HG02610 (cell line): ENCODE data around the gene WDR4.
"Not testable (repeated sequence)": the region's sequence is repeated elsewhere in the genome, so short reads cannot be mapped to it uniquely, and the experiment has no call there.

Experiments used
- ATAC-seq: cut with Tn5 transposase; IDR thresholded peaks from one replicate; pipeline ENCODE4 v1.9.1; 2021; ENCODE audit warnings: mild to moderate bottlenecking, moderate library complexity; ENCODE audit not compliant: unreplicated experiment

WDR4 gene

DNA sequence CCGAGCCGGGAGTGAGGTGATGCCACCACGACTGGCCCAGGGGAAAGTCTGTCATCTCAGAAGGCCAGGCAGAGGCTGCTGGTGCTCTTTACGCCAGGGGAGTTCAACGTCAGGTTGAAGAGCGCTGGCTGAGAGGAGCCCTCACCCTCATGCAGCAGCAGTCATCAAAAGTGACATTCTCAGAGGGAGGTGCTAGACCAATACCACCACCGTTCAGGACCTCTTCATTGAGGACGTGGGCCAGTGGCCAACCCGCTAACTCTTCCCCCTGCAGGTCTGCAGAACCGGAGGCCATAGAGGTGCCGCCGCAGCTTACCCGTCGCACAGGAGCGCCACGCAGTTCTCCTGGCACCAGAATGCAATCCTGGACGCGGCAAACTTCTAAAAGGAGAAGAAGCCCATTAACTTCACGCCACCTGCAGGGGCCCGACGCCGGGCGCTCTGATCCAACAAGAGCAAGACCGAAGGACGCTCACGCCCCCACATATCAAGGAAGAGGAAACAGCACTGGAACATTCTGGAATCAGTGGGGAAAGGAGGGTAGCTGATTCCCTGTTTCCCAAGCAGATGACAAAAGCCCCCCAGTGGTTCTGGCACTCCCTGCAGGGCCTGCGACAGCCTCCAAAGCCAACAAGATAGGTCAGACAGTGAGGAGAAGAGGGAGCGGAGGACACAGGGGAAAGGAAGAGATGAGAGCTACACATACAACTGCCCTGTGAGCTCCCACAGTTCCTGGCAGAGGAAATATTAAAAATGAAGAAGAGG is 24.9 kb downstream of the WDR4 start:
- no peak for ATAC-seq

DNA sequence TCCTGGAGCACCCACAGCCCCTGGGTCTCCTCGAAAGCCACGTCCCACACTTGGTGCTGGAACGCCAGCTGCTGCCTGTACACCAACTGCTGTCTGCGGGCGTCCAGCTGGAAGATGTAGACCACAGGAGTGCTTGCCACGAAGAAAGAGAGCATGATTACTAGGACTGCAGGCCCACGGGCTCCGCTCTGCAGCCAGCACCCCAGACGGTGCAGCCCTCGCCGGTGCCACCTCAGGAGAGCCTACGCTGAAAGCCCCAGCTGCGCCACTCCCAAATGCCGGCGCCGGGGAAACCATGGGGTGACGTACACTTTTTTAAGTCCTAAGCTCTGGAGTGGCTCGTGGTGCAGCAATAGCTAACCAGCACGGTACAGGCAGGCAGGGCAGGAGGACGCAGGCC is 25.7 kb downstream of the WDR4 start:
- ATAC-seq: no peak

DNA sequence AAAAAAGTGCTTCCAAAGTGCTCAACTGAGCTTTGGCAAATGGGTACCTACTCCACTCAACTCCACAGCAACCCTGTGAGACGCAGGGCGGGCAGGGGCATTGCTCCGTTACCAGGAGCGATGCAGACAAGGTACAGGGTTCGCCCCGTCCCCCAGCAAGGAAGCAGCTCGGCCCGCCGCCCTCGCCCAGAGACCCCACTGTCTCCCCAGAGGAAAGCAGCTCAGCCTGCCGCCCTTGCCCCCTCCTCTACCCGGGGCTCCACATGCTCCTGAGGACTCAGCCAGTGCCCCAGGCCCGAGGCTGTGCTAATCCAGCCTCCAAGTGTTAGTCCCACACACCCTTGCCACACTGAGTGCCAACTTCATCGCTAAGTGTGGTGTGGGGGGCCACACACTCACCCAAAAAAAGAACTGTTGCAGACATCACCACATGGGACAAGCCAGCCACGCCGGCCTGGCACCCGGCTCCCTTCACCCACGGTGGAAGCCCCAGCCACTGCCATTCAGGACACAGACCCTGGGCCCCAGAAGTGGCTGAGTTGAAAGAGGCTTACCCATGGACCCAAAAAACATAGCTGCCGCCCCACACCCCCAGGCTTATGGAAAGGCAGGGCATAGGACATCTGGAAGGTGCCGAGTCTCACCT is 26.3 kb downstream of the WDR4 start:
- ATAC-seq: no peak

DNA sequence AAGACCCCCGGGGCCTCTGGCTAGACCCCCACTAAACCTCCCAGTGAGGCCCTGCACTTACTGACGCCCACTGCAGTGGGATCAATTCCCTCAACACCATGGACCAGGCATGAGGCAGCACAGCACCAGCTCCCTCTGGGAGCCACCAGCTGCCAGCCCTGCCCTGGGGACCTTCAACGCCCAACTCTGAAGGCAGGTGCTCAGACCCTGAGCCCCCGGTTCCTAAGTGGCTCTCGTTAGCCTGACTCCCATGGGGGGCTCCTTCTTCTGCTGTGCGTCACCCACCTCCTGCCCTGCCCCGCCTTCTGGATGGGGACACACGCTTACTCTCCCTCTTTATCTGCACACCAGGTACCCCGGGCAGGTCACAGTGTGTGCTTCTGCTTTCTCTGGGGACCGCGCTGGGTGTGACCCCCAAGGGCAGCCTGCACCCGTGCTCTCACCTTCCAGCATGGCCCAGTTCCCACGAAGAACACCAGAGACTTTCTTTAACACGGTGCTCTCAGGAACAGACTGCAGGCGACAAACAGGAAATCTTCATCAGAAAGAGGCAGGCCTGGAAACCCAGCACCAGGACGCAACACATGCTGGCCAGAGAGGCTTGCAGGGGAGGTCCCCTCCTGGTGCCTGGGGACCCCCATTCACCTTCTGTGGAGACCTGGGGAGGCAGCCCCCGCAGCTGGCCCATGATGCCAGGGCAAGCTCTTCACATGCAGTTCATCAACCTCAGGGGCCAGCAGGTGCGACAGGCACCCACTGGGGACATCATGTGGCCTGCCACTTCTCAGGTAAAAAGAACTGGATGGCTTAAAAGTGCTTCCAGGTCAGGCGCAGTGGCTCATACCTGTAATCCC is 27.3 kb downstream of the WDR4 start:
- ATAC-seq: no peak

DNA sequence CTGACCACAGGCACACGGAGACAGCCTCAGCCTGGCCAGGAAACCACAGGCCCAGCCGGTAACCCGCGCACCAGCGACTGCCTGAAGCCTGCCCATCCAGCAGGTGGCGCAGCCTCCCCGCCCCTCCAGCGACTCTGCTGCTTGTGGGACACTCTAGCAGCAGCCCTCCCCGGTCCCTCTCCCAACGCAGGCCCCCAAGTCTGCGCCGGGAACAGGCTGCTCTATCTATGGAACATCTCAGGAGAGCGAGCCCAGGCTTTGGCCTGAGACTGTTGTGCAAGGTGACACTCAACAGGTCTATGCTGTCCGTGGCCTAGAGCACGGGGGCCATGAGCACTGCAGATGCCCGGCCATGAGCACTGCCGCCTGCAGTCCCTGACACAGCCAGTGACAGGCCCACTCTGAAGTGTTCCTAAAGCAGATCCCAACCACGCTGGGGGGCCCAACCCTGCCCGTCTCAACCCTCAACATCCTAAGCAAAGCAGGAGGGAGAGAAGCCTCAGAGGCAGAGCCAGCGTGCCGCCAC is 28.4 kb downstream of the WDR4 start:
- no peak for ATAC-seq

DNA sequence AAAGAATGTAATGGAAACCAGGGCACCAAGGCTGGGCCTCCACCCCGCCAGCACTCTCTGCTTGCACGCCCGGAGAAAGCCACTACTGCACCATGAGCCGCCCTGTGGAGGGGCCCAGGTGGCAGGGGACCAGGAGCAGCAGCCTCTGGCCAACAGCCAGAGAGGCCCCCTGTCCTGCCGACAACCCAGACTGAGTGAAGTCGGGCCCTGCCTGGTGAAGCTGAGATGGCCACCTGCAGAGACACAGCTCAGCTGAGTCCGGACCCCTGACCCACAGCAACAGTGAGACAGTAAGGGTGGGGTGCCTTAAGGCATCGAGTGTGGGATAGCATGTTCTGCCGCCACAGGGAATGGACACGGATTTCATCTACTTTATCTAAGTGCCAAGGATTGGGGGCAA is 28.9 kb downstream of the WDR4 start:
- ATAC-seq: no peak

DNA sequence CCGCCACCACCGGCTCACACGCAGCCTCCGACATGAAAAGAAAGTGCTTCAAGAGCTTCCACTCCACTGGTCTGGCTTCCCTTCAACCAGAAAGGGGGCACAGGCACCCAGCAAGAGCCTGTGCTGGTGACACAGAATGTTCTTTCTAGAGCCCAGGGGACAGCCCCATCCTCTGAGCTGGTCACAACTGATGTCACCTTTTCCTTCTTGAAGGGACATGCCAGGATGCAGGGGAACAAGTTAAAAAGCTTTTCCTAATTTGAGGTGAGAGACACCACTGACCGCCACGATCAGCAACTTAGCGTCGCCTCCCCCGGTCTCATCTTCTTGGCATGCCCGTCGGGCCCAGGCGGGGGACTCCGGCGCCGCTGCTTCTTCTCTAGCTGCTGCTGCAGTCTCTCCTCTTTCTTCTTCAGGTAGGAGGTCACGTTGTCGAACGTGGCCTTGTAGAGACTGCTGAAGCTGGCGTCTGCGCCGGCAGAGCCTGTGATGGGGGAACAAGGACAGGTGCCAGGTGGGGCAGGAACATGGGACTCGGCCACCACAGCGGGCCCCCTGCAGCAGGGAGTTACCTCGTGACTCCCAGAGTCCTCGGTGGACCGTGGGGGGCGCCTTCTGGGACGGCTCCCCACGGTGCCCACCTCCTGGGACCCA is 29.5 kb downstream of the WDR4 start:
- no peak for ATAC-seq

DNA sequence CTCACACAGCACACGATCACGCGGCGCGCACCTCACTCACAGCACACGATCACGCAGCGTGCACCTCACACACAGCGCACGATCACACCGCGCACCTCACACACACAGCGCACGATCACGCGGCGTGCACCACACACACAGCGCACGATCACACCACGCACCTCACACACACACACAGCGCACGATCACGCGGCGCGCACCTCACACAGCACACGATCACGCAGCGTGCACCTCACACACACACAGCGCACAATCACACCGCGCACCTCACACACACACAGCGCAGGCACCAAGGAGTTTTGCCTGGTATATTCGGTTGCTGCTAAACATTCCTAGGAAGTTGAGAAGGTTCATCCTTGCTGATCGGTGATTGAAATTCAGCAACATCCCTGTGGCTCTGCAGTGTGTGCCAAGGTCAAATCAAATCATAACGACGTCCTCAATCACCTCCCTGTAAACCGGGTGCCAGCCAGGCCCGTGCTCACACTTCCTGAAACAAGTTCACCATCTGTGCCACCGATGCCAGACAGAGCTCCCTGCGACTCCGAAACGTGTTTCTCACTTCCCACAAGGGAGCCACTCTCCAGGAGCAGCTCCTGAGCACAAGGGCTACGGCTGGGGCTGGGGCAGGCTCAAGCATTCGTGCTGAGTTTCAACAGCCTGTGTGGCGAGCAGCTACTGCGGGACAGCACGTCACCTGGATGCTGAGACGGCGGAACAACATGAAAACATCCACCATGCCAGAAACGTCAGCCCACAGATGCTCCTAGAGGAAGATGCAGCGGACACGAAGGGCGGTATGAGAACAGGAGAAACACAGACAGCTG is 30.2 kb downstream of the WDR4 start:
- ATAC-seq: no peak

DNA sequence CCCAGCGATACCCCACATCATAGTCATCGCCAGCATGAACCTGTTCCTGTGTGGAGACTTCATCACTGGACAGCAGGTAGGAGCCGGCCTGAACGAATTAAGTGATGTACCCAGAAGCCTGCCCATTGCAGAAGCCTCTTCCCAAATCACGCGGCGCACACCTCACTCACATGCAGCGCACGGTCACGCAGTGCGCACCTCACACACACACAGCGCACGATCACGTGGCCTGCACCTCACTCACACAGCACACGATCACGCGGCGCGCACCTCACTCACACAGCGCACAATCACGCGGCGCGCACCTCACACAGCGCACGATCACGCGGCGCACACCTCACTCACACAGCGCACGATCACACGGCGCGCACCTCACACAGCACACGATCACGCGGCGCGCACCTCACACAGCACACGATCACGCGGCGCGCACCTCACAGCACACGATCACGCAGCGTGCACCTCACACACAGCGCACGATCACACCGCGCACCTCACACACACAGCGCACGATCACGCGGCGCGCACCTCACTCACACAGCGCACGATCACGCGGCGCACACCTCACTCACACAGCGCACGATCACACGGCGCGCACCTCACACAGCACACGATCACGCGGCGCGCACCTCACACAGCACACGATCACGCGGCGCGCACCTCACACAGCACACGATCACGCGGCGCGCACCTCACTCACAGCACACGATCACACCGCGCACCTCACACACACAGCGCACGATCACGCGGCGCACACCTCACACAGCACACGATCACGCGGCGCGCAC is 31.0 kb downstream of the WDR4 start:
- not testable (repeated sequence) for ATAC-seq

DNA sequence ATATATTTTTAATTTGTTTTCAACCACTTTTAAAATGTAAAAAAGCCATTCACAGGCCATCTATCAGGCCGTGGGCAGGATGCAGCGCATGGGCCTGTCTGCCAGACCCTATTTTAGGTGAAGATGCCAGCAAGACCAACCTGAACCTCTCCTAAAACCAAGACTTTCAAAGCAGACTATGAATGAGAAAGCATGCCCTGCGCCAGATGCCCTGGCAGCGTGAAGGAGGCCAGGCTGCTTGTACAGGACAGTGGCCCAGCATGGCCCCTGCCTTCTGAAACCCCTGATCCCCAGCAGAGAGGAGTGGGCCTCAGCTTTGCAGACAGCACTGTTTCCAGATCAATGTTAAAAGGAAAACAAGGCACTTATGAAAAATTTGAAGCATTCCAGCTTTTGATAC is 31.6 kb downstream of the WDR4 start:
- no peak for ATAC-seq

DNA sequence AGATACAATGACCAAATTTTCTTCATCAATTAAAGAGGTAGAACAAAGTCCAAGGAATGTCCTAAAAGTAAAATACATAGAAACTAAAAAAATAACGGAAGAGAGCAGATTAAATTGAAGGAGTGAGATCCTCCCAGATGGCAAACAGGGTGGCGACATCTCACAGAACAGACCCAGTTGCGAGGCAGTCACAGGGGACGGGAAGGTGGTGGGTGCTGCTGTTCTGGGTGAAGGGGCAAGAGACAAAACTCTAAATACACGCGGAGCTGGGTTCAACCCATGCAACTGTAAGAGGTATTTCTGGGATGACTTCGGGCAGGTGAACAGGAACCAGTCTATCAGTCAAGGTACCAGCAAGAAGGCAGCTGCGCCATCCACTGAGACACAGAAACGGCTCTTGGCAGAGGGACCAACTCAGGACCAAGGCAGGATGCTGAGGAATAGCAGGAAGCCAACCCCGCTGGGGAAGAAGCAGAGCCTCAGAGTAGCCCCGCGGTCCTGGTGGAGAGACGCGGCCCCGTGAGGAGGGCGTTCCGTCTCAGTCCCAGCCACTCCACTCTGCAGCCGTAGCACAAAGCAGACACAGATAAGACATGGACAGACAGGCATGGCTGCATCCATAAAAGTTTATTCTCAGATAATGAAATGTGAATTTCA is 32.2 kb downstream of the WDR4 start:
- no peak for ATAC-seq

DNA sequence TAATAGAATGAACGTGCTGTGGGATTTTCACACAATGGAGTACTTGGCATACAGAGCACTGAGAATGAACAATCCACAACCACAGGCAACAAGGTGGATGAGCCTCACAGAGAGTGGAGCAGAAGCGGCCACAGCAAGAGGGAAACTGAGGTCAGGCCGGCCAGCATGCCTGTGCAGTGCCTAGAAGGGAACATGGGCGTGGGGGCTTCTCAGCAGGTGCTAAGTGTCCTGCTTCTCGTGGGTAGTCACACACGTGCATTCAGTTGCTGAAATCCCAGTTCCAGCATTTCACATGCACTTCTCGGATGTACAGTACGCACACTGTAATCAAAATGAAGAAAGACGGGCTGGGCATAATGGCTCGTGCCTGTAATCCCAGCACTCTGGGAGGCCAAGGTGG is 33.1 kb downstream of the WDR4 start:
- no peak for ATAC-seq

DNA sequence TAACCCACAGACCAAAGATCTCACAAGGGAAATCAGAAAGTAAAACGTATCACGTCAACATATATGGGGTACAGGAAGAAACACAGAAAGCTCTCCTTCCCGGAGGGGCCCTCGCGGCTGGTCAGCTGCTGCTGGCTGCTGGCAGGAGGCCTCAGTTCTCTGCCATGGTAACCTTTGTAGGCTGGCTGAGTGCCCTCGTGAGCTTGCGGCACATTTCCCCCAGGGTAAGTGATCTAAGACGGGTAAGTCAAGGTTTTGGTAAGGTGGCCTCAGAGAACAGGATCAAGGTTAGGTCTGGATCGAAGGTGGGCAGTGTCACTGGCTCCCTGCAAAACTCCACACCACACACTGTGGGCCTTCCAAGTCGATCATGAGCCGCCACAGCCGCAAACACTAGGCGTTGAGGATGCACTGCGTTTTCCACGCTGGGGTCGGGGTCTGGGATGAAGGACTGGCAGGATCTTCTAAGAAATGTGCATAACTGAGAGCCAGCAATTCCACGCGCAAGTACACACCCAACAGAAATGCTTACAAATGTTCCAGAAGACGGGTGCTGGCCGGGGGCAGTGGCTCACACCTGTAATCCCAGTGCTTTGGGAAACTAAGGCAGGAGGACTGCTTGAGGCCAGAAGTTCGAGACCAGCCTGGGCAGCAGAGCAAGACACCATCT is 33.9 kb downstream of the WDR4 start:
- ATAC-seq: no peak

DNA sequence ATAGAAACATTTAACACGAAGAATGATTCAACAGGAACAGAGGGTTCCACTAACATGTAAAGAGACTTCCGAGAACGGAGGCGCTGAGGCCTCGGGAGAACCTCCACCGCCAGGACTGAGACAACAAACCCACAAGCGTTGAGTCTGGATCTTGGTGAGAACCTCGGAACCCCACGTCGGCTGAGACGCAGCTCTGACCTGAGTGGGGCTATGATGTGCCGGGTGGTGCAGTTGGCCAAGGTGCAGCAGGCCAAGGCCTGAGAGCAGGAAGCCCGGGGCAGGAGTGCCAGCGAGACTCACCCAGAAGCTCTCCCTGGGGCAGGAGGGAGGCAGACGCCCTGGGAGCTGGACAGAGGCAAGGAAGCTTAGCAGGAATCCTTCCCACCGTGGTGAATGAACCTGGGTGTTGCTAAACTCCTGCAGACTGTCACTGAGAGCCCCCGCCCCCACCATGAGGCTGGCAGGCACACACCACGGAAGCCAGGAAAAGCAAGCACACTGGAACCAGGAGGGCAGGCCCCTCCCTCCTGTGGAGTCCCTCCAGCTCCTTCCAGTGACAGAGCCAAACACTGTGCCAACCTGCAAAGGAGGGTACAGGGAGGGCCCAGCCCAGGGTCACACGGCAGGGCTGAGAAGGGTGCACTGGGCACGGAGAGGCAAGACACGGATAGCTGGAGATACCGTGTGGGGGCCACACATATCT is 34.8 kb downstream of the WDR4 start:
- ATAC-seq: no peak

DNA sequence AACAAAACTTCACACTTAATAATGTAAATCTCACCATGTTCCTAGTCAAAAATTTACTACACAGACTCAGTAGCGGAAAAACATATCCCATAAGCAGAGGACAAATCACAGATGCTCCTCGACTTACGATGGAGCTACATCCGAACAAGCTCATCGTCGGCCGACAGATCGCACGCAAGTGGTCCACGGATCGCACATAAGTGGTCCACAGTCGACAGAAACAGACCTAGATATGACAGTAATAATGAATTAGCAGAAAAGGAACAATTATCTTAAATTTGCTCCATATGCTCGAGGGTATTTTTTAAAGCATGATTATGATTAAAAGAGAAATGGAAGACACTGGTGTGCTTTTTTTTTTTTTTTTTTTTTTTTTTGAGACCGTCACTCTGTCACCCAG is 36.3 kb downstream of the WDR4 start:
- no peak for ATAC-seq

DNA sequence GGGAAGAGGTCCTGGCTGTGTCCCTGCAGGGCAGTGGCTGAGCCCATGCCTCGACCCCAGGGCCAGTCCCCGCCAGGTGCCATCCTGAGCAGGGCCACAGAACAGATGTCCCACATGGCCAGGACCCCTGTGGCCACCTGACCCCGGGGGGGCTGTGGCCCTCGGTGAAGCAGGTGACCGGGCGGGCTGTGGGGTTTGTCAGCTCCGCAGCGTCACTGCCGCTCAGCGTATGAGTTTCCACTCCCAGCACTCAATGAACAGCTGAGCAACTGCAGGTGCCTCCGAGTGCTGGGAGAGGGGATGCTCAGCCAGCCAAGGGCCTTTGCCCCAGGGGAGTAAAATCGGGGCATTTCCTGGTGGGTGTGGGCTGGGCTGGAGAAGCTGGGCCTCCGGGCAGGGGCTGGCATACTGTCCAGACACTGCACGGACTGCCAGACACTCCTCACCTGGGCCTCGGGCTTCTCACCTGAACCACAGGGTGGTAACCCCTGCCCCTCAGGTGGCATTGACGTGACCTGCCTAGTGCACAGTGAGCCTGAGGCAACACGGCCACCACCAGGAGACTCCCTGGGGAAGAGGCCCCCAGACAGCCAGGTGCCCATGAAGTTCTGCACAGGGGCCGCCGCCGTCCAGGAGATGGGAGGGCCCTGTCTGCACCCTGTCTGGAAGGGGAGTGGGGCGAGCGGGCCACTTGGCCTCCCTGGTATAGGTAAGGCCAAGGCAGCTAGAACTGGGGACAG is 37.3 kb downstream of the WDR4 start:
- ATAC-seq: not testable (repeated sequence)
